ENCODE measurements around the gene PHF24.
A peak's percentile ranks its signal among the peaks of the same experiment; 100 is the strongest.

Gene PHF24

GRCh38 chr9:34984049-34984448 lies 26.0 kb downstream of the PHF24 start:
- no peak for DNase-seq

GRCh38 chr9:34985311-34985899 lies 27.3 kb downstream of the PHF24 start:
- DNase-seq = no peak

- DNase-seq = peak; percentile 50
Measured at GRCh38 chr9:34986540-34987047, 28.5 kb downstream of the PHF24 start.

- DNase-seq = peak; percentile 52
Measured at GRCh38 chr9:34987160-34987901, 29.2 kb downstream of the PHF24 start.

GRCh38 chr9:34988218-34989002 lies 30.3 kb downstream of the PHF24 start:
- DNase-seq = no peak

GRCh38 chr9:34989003-34989945 lies 31.2 kb downstream of the PHF24 start, which contains the start of gene DNAJB5:
DNAJB5 (plus strand) TSS chr9:34989745; CDS start chr9:34990631, 886 bp downstream.
- DNase-seq = peak; percentile 86

- no peak for DNase-seq
Measured at GRCh38 chr9:34989946-34990635, 32.0 kb downstream of the PHF24 start.

GRCh38 chr9:34990908-34991606 lies 33.0 kb downstream of the PHF24 start:
- no peak for DNase-seq

GRCh38 chr9:34991607-34992375 lies 33.7 kb downstream of the PHF24 start:
- DNase-seq = no peak

- DNase-seq = no peak
Measured at GRCh38 chr9:34992376-34992951, 34.4 kb downstream of the PHF24 start.

GRCh38 chr9:34993502-34994259 lies 35.6 kb downstream of the PHF24 start:
- DNase-seq = no peak

GRCh38 chr9:34994260-34994899 lies 36.3 kb downstream of the PHF24 start:
- no peak for DNase-seq

GRCh38 chr9:34994900-34995669 lies 37.0 kb downstream of the PHF24 start:
- no peak for DNase-seq

GRCh38 chr9:34995670-34996060 lies 37.6 kb downstream of the PHF24 start:
- no peak for DNase-seq

GRCh38 chr9:34996181-34996904 lies 38.3 kb downstream of the PHF24 start:
- DNase-seq = no peak

GRCh38 chr9:34996905-34997279 lies 38.8 kb downstream of the PHF24 start:
- no peak for DNase-seq

- no peak for DNase-seq
Measured at GRCh38 chr9:34997379-34997781, 39.3 kb downstream of the PHF24 start.
